Activated T-cell treated with anti-CD3 and anti-CD28 coated beads for 1 hour (primary cell): ENCODE data around the gene SNAP29.
"Not testable (repeated sequence)": the region's sequence is repeated elsewhere in the genome, so short reads cannot be mapped to it uniquely, and the experiment has no call there.

Source experiments
- DNase-seq: peaks from one replicate; pipeline ENCODE4 v3.0.0-alpha.2; 2020; ENCODE audit warnings: low read depth

The SNAP29 gene

DNA sequence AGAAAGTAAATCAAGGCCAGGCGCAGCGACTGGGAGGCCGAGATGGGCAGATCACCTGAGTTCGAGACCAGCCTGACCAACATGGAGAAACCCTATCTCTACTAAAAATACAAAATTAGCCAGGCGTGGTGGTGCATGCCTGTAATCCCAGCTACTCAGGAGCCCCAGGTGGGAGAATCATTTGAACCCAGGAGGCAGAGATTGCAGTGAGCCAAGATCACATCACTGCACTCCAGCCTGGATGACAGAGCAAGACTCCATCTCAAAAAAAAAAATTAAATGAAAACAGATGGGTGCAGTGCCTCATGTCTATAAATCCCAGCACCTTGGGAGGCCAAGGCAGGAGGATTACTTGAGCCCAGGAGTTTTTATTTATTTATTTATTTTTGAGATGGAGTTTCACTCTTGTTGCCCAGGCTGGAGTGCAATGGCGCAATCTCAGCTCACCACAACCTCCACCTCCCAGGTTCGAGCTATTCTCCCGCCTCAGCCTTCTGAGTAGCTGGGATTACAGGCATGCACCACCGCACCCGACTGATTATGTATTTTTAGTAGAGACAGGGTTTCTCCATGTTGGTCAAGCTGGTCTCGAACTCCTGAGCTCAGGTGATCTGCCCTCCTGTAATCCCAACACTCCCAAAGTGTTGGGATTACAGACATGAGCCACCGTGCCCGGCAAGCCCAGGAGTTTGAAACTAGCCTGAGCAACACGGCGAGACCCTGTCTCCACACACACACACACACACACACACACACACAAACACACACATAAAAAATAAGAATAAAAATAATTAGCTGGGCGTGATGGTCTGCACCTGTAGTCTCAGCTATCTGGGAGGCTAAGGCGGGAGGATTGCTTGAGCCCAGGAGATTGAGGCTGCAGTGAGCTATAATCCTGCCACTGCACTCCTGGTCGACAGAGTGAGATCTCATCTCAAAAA is 42.6 kb downstream of the SNAP29 start:
- not testable (repeated sequence) for DNase-seq

DNA sequence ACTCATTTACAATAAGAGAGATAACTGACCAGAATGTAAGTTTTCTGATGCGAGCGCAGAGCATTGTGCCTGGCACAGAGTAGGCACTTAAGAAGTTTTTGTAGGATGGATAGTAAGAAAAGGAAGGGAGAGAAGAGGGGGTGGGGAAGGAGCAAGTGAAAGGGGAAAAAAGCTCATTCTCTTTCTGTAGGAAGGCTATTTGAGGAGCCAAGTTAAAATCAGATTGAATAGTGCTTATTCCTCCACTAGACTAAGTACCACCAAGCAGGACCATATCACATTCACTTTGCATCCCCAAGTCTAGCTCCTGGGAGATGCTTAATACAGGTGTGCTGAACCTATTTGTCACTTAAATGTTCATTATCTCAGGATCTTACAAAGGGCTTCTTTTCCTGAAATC is 44.3 kb downstream of the SNAP29 start:
- no peak for DNase-seq

DNA sequence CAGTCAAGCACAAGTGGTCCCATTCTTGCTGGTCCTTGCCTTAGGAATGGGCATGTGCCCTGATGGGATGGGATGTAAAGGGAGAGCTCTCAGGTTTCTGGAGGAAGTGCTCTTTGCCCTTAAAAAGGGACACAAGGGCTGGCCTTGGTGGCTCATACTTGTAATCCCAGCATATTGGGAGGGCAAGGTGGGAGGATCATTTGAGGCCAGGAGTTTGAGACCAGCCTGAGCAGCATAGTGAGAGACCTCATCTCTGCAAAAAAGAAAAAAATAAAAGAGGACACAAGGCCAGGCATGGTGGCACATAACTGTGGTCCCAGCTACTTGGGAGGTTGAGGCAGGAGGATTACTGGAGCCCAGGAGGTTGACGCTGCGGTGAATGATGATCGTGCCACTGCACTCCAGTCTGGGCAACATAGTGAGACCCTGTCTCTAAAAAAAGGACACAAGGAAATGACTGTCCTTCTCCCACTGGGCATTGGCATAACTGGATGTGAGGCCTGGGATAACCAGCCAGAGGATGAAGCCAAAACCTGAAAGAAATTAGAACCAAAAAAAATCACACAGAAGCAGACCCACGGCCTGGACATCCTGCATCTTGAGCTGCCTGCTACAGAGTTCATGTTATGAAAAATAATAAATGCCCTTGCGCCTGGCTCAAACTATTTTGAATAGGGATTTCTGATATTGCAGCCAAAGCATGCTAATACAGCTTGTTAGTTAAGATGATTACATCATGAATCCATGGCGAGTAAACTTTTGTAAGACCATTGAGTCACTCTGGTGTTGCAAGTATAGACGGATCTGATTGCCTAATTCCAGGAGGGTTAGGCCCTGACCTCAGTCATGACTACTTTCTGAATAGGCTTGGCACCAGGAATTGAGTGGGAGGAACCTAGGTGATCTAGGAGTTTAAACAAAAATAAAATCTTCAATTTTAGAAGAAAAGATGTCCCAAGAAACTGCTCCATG is 45.5 kb downstream of the SNAP29 start:
- no peak for DNase-seq

DNA sequence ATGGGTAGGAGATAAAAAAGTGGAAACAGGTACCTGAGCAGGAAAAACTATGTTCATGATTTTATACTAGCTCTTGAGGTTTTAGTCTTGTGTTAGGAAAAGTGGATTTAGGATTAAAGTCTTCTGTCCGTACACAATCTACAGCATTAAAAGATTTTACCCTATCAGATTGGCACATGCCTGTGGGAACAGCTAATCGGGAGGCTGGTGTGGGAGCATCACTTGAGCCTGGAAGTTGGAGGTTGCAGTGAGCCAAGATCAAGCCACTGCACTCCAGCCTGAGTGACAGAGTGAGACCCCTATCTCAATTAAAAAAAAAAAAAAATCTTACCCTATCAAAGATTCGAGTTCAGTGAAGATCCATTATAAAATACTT is 46.2 kb downstream of the SNAP29 start:
- no peak for DNase-seq

DNA sequence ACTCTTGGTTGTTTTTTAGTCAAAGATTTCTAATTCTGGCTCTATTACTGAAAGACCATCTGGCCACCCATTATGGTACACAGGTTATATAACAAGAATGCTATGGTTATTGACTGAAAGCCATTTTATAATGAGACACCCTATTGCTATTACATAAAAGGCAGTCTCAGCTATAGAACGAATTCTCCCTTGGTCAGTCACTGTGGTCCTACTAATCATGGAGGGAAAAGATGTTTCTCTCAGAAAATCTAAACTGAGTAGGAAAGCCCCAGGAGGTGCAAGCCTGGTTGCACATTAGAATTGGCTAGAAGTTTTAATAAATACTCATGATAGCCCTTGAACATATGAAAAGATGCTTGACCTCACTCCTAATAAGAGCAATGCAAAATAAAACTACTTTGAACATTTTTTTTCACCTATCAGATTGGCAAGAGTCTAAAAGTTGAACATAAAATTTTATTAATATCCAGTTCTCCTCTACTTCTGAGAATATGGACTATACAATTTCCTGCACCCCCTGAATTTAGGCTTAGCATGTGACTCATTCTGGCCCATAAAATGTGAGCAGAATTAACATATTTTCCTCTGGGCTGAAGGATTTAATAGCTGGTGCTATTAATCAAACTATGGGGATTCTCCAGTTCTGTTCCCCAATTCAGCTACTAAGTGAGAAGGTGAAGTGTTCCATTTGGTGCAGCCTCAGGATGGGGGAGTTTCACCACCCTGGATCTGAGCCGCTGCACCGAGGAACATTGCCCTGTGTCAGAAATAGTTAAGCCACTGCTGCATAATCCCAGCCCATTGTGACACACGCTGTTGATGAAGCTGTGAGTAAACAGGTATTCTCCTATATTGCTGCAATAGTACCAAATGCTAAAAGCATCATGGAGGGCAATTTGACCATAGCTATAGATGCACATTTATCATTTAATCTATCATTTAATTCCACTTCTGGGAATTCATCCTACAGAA is 46.9 kb downstream of the SNAP29 start:
- DNase-seq: no peak

DNA sequence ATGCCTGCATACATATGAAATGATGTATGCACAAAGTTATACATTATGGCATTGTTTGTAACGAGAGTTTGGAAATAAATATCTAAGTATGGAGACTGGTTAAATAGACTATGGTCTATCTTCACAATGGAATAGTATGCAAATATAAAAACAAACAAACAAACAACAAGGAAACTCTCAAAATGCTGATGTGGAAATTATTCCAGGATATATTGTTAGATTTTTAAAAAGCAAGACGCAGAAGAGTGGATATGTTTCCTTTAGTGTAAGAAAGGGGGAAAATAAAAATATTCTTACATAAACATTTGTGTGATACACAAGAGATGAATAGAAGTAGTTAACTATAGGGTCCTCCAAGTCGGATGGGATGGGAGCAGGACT is 47.6 kb downstream of the SNAP29 start:
- DNase-seq: no peak

DNA sequence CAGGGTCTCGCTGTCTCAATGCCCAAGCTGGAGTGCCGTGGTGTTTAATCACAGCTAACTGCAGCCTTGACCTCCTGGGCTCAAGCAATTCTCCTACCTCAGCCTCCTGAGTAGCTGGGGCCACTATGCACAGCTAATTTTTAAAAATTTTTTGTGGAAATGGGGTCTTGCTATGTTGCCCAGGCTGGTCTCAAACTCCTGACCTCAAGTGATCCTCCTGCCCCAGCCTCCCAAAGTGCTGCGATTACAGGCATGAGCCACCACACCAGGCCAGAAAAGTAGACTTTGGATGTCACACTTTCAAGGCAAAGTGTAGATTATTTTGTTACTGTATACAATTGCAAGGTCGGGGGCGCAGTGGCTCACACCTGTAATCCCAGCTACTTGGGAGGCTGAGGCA is 49.9 kb downstream of the SNAP29 start:
- not testable (repeated sequence) for DNase-seq

DNA sequence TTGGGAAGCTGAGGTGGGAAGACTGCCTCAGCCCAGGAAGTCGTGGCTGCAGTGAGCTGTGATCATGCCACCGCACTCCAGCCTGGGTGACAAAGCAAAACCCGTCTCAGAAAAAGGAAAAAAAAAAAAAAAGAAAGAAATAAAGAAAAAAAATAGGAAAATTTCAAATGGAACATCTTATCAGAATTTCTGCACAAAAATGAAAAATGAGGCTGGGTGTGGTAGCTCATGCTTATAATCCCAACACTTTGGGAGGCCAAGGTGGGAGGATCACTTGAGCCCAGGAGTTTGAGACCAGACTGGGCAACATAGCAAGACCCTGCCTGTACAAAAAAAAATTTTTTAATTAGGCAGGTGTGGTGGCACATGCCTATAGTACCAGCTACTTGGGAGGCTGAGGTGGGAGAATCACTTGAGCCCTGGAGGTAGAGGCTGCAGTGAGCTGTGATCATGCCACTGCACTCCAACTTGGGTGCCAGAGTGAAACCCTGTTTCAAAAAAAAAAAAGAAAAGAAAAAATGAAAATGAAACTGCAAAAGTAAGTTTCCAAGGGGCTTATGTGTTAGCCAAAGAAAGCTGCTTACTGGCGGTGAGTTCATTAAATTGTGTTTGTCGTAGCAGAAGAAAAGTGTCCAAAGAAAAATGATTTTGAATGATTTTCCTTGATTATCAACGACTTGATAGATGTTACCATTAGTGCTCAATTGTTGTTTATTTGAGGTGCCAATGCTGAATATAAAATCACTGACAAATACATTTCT is 50.9 kb downstream of the SNAP29 start:
- DNase-seq: no peak

DNA sequence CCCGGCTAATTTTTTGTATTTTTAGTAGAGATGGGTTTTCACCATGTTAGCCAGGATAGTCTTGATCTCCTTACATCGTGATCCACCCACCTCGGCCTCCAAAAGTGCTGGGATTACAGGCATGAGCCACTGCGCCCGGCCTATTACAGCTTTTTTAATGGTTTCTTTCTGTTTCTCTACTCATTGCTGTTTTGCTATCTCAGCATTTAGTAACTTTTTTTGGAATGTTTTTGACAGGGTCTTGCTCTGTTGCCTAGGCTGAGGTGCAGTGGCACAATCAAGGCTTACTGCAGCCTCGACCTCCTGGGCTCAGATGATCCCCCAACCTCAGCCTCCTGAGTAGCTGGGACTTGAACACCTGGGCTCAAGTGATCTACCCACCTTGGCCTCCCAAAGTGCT is 53.7 kb downstream of the SNAP29 start:
- no peak for DNase-seq

DNA sequence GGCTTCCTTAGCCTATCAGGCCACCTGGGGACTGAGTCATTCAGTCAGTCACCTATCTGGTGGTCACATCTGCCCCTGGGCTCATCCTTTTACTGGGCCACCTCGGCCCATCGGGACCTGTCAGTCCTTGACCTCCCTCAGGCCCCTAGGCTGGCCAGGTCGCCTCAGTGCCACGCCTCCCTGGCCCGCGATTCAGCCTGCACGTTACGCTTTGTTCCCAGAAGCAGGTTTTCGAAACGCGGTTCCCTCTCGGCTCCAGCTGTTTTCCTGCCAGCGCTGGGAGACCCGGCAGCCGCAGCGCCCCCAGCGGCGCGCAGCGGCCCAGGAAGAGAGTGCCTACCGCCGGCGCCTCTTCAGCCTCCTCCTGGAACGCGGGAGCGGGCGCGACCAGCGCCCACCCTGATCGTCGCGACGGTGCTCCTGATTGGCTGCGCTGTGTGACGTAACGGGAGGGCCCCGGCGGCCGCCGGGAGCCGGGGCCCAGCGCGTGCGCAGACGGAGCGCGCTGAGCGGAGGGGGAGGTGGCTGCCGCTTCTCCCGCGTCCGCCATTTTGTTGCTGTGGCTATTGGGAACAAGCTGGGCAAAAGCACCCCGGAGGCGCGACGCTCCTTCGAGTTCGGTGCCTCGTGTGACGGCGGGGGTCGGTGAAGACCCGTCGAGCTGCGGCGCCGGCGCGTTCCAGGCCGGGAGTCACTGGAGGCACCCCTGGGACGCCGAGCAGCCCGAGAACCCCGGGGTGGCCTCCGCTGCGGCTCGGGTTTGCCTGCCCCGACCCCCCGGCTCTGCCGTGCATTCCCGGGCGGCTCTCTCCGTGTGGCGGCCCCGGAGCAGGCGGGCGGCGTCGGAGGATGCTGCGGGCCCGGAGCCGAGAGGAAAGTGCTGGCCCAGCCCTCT is 58.4 kb downstream of the SNAP29 start, which contains the start of gene CRKL:
CRKL (plus strand) TSS at position 492 of the 895 bp plus-strand sequence. CDS start 528 bp downstream, outside the sequence.
- peak; percentile 92 for DNase-seq

DNA sequence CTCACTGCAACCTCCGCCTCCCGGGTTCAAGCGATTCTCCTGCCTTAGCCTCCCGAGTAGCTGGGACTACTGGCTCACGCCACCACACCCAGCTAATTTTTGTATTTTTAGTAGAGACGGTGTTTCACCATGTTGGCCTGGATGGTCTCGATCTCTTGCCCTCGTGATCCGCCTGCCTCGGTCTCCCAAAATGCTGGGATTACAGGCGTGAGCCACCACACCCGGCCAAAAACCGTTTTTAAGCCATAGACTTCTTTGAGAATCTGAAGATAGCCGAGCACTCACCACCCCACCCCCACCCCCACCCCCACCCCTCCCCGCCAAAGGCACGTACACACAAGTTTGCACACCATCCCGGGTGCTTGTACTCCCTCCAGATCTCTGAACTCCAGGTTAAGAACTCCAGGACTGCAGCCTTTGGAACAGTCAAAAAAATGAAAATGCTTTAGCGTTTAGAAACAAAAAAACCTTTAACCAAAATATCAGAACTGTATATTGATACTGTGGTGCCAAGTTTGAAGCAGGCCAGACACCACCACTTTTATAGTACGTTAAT is 59.9 kb downstream of the SNAP29 start:
- DNase-seq: no peak

DNA sequence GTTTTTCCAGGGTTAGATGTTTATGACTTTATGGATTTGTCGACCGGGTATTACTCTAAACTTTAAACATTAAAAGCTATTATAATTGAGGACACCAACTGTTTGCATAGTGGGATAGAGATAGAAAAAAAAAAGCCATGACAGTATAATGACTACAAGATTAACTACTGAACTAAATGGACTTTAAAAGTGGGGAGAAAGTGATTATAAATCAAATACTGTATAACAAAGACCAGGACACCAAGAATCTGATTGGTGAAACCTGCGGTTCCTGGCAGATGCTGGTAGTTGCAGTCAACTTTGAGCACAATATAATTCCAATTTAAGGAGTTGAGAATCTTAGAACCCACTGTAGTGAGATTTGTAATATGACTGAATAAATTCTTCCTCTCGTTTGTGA is 60.9 kb downstream of the SNAP29 start:
- DNase-seq: no peak

DNA sequence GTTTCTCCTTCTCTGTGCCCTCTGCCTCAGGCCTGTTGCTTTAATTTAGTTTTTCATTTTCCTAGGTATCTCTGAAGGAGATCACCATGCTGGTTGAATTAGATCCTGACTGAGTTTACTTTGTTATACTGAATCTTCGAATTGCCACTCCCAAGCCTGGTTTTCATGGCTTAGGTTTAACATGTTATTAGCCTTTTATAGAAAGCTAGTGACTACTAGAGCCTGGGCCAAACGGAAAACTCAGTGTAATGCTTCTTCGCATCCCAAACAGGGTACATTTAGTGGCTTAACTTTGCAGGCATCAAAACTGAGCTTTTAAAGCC is 62.0 kb downstream of the SNAP29 start:
- no peak for DNase-seq

DNA sequence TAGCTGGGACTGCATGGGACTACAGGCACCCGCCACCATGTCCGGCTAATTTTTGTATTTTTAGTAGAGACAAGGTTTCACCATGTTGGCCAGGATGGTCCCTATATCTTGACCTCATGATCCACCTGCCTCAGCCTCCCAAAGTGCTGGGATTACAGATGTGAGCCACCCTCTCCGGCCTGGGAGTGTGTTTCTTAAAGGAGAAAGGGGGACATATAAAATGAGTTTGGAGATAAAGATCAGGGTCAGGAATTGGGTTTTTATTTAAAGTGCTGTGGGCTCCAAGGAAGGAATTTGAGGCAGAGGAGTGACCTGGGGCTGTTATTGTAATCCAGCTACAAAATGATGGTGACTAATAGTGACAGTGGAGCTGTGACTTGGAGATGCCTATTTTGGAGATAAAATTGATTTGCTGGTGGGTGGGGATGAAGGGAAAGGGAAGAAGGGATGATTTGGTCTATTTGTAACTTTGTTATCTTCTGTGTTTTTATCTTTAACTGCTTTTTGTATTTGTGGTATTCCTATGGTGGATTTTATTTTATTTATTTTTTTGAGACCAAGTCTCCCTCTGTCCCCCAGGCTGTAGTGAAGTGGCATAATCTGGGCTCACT is 63.4 kb downstream of the SNAP29 start:
- no peak for DNase-seq

DNA sequence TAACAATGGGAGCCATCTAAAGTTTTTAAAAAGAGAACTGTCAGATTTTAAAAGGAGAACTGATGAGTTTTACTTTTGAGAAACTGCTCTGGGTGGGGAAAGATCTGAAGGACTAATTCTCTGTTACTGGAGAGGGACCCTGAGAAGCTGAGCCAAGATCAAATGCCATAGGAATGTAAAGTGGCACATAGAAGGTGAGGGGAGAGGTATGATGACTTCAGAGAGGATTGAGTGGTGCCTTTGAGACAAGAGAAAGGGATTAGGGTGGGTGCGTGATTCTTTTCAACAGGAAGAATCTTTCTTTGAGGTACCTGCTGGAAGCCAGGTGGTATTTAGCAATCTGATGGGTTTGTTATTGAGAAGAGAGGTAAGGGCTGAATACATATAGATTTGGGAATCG is 67.4 kb downstream of the SNAP29 start:
- no peak for DNase-seq

DNA sequence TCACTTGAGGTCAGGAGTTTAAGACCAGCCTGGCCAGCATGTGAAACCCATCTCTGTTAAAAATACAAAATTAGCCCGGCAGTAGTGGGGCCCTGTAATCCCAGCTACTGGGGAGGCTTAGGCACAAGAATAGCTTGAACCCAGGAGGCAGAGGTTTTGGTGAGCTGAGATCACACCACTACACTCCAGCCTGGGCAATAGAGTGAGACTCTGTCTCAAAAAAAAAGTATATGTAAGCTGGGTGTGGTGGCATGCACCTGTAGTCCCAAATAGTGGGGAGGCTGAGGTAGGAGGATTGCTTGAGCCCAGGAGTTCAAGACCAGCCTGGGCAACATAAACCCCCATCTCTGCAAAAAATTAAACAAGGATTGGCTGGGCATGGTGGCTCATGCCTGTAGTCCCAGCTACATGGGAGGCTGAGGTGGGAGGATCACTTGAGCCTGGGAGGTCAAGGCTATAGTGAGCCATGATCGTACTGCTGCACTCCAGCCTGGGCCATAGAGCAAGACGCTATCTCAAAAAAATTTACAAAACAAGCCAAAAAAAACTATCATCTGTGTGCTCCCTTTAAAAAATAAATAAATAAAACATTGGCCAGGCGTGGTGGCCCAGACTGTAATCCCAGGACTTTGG is 69.2 kb downstream of the SNAP29 start:
- DNase-seq: no peak

DNA sequence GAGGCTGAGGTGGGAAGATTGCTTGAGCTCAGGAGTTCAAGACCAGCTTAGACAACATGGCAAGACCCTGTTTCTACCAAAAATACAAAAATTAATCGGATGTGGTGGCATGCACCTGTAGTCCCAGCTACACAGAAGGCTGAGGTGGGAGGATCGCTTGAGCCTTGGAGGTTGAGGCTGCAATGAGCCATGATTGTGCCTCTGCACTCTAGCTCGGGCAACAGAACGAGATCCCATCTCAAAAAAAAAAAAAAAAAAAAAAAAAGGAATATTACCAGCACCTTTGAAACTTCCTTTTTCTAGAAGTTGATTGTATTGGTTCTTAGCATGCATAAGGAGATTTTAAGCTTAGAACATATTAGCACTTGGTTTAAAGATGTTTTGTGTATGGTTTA is 69.8 kb downstream of the SNAP29 start:
- DNase-seq: no peak

DNA sequence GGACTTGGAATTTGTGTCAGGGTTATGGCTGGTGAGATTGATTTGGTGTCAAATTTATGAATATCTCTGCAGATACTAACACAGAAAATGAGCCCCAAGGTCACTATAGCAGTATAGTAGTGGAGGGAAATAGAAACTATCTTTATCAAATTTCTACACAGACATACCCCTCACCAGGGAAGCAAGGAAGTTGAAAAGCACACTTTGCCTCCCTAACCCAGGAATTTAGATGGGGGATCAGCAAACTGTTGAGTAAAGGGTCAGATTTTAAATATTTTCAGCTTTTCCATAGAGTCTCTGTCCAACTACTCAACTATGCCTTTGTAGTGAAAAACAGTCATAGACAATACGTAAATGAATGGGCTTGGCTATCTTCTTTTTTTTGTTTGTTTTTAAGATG is 71.2 kb downstream of the SNAP29 start:
- no peak for DNase-seq

DNA sequence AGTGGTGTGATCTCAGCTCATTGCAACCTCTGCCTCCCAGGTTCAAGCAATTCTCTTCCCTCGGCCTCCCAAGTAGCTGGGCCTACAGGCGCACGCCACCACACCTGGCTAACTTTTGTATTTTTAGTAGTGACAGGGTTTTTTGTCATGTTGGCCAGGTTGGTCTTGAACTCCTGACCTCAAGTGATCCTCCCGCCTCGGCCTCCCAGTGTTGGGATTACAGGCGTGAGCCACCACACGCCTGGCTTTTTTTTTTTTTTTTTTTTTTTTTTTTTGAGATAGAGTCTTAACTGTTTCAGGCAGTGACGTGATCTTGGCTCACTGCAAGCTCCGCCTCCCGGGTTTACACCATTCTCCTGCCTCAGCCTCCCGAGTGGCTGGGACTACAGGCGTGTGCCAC is 71.6 kb downstream of the SNAP29 start:
- DNase-seq: not testable (repeated sequence)
